ENCODE results near the gene SH3TC1. TPM values are rescaled to one million over a fixed set of nuclear protein-coding genes. Genes with fewer than 3 reads are reported as not detected.
A peak's percentile ranks its signal among the peaks of the same experiment; 100 is the strongest.

The SH3TC1 gene
- total RNA-seq, 1 donor from 2014 or later, result 1.2 TPM

GRCh38 chr4:8289956-8290700, 91.0 kb downstream of the SH3TC1 start:
- peak; percentile 53 for DNase-seq (ENCODE audit: low spot score)
- H3K27me3 Mint-ChIP-seq (ENCODE audit: low read depth), result peaks cover 4% of the 10 kb centered on the region
- H3K27ac Mint-ChIP-seq (ENCODE audit: unreplicated experiment), result no peak overlapping the region
- no peaks in the 10 kb centered on the region for H3K4me1 Mint-ChIP-seq (ENCODE audit: low read depth)
- no peak for TF ChIP-seq CTCF (IDR thresholded peaks at IDR 0.05)
- no peaks in the 10 kb centered on the region for H3K36me3 Mint-ChIP-seq (ENCODE audit: low read depth)
- peaks cover 5% of the 10 kb centered on the region for H3K9me3 Mint-ChIP-seq (ENCODE audit: low read depth)
- H3K4me3 Mint-ChIP-seq (ENCODE audit: unreplicated experiment), result no peak overlapping the region

- no peak for TF ChIP-seq CTCF (IDR thresholded peaks at IDR 0.05)
- no peak overlapping the region for H3K27ac Mint-ChIP-seq (ENCODE audit: unreplicated experiment)
- peaks cover 1% of the 10 kb centered on the region for H3K27me3 Mint-ChIP-seq (ENCODE audit: low read depth)
- peak; percentile 77 for DNase-seq (ENCODE audit: low spot score)
- peaks cover 7% of the 10 kb centered on the region for H3K9me3 Mint-ChIP-seq (ENCODE audit: low read depth)
- H3K36me3 Mint-ChIP-seq (ENCODE audit: low read depth), result no peaks in the 10 kb centered on the region
- H3K4me3 Mint-ChIP-seq (ENCODE audit: unreplicated experiment), result no peak overlapping the region
- no peaks in the 10 kb centered on the region for H3K4me1 Mint-ChIP-seq (ENCODE audit: low read depth)
Measured at GRCh38 chr4:8290701-8290970, 91.5 kb downstream of the SH3TC1 start.

Other genes with a start within 250 kb of the SH3TC1 start
- 0.47 to 0.70 TPM (median 0.64 TPM) in 3 replicates for gene ABLIM2, start 40.5 kb upstream of the SH3TC1 start, total RNA-seq
- 0.68 to 4.8 TPM (median 3.5 TPM) in 3 replicates for gene HTRA3, start 70.5 kb downstream of the SH3TC1 start, total RNA-seq
- 34.8 to 51.6 TPM (median 44.0 TPM) in 3 replicates for gene ACOX3, start 241.4 kb downstream of the SH3TC1 start, total RNA-seq
- gene TRMT44, start 241.5 kb downstream of the SH3TC1 start, total RNA-seq, result 12.4 to 18.0 TPM (median 15.6 TPM) in 3 replicates

Data from chondrocyte (in vitro differentiated cells).